HG03457 (cell line): ENCODE measurements around the gene ST8SIA5.

Source experiments
- ATAC-seq: cut with Tn5 transposase; IDR thresholded peaks from one replicate; pipeline ENCODE4 v1.9.1; 2021; ENCODE audit warnings: moderate number of reproducible peaks; ENCODE audit not compliant: unreplicated experiment

The ST8SIA5 gene

DNA sequence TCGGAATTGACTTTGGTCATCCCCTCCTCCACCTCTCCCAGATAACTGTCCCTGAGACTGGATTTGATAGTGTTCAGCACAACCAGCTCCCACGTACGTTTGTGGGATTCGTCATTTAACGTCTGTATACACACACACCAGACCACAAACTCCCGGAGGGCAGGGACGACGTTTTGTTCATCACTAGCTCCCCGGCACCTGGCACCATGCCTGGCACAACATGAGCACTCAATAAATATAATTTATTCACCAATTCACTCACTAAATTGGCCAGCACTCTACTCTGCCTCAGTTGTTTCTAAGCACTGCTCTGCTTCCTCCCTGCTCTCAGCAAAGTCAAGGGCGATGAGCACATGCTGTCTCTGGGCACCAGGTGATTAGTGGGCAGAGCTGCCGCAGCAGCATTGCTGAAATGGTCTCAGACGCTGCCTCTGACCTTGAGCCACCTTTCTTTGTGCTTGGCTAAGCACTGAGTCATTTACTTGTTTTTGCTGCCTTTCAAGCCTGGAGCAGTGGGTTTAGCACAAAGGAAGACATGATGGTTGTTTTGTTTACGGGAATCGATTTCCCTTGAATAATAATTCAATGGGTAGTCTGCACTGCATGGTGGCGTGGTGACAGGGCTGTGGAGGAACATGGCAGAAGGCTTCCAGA, 80.5 kb downstream of the ST8SIA5 start:
- ATAC-seq = no peak

DNA sequence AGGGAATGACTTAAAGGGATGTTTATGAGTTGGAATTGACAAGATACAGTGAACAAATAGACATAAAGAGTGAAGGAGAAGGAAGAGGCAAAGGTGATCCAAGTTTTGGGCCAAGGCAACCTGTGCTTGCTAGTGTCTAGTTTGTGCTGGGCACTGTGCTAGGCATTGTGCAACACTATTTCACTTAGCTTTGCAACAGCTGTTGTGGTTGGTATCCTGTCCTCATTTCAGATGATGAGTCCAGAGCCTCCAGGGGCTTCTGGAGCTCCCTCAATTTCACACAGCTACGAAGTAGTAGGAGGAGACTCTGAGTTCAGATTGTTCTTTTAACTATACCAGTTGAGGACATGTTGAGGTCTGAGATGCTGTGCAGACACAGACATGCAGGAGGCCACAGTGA, 81.7 kb downstream of the ST8SIA5 start:
- no peak for ATAC-seq

DNA sequence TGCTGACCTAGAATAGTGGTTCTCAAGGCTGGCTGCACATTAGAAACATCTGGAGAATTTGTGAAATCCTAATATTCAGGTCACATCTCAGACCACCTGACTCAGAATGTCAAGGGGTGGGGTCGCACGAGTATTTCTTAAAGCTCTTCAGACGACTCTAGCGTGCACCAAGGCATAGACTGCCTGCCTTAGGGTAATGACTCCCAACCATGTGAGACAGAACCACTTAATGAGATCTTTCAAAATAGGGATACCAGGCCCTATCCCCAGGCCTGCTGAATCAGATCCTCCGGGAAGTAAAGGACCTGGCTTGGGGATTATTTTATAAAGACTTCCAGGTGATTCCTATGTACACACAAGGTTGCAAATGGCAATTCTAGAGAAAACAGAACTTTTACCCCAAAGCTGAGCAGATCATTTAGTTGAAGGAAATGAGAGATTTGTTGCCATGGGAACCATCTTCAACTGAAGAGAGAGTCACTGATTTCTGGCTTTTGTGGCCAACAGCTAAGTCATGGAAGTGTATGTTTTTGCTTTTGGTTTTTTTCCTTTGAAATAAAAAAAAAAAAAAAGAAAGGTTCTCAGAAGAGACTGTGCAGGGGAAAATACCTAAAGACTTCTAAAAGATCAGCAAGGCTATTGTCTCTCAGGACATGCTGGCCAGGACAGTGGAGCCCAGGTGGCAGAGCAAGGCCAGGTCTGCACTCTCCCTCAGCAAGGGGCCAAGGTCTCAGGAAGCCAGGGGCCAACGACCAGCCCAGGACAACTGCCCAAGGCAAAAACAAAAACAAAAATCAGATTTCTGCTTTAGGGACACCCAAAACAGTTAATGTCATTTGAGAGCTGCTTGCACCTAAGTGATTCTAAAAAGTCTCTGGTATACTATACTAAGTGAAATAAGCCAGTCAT, 84.5 kb downstream of the ST8SIA5 start:
- ATAC-seq = no peak

DNA sequence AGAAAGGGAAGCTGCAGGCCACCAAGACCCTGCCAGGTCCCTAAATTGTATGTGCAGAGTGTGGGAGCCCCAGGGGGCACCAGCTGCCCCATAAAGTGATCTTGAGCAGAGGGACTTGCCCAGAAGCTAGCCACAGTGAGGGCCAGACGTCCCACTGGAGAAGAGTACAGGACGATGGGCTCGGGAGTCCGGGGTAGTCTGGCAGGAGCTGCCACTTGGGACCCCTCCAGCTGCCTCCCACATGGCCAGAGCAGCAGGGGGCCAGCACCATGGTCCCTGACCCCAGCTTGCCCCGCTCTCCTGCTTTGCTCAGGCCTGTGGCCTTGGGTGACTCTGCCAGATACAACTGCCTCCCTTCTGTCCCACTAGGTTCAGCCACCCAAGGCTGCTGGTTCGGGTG, 88.2 kb downstream of the ST8SIA5 start:
- ATAC-seq = no peak

DNA sequence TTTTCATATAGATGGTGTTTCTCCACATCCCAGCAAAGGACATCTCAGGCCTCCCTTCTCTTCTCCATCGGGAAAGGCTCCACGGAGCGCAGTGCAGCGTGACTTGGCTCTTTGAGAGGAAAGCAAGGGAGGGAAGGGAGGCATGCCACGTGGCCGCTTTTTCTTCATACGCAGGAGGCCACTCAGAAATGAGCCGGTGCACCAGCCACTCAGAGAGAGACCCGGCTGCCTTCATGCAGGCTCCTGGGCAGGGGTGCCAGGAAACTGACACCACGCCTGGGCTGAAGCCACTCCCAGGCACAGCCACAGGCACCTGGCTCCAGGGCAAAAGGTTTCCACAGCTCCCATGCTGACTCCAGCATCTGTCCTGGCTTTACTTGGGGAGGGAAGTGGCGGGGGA, 88.7 kb downstream of the ST8SIA5 start:
- ATAC-seq = no peak

DNA sequence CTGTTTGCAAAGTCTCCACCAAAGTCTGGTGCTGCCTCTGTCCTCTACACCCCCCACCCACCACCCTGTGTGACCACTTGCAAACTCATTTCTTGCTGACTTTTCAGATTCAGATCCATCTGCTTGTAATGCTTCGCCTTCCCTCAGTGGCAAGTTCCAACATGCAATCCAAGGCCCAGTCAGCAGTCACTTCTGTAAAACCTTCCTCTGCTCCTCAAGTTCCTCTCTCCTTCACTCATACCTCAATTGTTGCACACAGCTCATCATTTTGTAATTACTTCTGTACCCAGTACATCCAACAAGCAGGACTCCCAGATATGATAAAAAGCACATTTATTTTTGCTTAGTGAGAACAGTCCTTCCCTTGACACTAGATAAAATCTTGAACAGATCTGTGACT, 93.3 kb downstream of the ST8SIA5 start:
- ATAC-seq = no peak

DNA sequence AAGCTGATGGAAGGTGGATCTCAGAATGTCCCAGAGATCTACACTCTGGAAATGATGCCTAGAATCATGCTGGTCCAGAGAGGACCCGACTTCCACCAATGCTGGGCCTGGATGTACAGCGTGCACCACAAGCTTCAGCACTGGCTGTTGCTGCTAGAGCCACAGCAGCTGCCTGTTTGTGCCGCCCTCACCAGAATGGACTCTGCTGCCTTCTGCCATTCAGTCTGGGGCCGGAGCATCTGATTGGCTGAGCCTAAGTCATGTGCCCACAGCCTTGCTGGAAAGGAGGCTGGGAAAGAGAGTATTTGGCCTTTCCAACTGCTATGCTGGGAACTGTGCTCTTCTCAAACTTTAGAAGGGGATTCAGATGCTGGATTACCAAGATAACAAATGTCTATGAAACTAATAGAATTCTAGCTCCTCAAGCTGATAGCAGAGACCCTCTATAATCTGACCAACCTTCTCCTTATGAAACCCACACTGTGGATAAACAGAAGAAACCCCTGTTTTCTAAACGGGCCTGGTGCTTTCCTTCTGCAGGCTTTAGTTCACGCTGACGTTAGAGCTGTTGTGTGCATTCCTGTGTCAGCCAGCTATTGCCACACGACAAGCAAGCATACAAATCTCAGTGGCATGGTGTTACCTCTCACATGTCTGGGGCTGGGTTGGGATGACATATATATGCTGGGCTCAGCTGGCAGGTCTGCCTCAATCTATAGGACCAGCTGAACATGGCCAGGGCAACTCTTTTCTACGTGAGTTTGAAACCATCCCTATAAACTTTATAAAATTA, 95.7 kb downstream of the ST8SIA5 start:
- ATAC-seq = no peak

DNA sequence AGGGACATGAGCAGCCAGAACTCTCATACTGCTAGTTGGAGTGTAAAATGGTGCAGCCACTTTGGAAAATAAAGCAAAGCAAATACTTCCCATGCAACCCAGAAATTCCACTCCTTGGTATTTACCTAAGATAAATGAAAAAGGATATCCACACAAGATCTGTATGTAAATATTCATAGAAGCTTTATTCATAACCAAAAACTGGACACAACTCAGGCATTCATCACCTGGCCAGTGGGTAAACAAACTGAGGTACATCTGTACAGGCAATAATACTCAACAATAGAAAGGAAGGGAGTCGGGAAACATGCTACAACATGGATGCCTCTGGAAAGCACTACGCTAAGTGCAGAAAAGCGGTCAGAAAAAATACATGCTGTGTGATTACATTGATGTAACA, 97.4 kb downstream of the ST8SIA5 start:
- ATAC-seq = no peak

DNA sequence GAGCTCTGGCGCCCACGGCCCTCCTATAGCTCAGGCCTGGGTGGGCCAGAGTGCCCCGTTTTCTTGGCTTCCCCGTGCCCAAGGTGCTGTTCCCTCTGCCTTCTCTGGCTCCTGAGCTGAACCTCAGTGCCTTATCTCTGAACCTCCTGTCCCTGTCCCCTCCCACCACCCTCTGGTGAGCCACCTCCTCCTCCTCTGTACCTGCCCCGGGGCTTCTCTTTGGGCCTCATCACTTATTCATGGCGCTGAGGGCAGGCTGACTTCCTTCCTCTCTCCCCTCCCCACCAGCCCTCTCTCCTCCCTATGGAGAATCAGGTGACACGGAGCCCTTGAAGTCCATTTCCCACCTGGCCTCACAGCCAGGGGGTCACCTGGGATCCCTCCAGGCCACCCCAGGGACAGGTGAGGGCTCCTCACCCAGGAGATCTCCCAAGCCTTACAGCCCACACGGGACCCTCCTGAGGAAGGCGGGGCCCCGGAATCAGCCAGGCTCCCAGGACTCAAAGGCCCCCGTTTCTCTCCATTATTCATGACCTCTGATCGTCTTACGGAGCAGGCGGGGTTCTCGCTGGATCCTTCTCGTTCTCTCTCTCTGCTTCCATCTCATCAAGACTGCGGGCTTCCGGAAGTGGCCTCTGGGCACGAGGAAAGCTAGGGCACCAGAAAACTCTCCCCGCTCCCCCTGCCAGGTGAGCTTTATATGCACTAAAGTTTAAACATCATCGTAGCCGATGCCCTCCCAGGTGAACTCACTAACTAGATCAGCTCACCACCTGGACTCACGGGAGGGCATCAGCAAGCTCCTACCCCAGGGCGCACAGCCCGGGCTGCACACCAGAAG, 99.5 kb downstream of the ST8SIA5 start, which contains the start of gene LOXHD1:
TSS of gene LOXHD1 (minus strand) at position 106 of the 841 bp plus-strand sequence. CDS start 187 bp downstream, outside the sequence.
- ATAC-seq = no peak

DNA sequence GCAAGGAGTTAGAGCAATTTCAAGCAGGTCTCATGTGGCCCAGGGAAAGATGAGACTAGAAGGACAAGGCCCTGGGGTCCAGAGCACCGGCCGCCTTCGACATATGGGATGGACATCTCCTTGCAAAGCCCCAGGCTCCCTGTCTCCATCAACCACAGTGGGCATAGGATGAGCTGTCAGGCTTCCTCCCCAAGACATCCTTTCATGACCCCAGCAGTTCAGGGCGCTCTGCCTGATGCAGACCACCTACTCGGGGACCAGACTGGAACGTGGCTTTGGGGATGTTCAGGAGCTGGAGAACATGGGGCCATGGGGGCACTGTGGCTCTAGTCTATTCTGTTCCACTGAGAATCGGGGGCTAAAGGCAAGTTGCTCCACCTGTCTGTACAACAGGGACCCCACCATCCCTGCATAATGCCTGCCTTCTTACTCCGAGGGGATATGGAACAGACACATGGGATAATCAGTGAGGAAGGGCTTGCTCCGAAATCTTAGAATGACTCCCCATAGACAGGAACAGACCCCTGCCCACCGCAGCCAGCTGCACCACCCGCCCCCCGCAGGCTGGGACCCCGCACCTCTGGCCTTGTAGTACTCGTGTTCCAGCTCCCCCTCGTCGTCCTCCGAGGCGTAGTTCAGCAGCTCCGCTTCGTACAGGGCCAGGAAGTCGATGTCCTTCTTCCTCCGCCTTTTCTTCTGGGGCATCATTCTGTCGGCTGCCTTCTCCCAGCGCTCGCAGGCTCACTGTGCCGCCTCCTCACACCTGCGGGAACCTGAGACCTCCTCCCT, 100.3 kb downstream of the ST8SIA5 start:
- ATAC-seq = no peak

DNA sequence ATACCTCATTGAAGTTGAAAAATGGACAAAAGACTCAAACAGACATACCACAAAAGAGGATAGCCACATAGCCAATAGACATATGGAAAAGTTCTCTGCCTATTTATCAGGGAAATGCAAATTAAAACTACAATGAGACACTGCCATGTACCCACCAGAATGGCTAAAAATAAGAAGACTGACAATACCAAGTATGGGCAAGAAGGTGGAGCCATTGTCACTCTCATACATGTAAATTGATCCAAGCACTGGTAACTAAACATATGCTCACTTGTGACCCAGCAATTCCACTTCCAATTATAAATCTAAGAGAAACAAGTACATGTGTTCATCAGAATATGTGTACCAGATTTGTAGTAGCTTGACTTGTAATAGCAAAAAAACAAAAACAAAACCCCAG, 104.5 kb downstream of the ST8SIA5 start:
- no peak for ATAC-seq

DNA sequence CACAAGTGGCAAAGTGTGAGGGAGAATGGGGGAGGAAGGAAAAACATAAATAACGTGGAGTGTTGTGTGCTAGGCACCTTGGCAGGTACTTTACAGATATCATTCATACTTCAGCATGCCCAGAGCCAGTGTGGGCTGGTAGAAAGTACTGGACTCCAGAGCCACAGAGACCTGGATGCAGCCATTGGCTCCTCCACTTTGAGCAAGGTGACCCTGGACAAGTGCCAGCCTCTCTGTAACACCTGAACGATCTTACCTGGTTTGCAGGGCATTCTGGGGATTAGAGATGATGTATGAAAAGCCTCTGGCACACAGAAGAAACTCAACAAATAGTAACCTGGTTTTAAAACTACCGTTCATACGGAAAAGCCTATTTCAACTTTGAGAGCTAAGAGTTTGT, 106.2 kb downstream of the ST8SIA5 start:
- no peak for ATAC-seq

DNA sequence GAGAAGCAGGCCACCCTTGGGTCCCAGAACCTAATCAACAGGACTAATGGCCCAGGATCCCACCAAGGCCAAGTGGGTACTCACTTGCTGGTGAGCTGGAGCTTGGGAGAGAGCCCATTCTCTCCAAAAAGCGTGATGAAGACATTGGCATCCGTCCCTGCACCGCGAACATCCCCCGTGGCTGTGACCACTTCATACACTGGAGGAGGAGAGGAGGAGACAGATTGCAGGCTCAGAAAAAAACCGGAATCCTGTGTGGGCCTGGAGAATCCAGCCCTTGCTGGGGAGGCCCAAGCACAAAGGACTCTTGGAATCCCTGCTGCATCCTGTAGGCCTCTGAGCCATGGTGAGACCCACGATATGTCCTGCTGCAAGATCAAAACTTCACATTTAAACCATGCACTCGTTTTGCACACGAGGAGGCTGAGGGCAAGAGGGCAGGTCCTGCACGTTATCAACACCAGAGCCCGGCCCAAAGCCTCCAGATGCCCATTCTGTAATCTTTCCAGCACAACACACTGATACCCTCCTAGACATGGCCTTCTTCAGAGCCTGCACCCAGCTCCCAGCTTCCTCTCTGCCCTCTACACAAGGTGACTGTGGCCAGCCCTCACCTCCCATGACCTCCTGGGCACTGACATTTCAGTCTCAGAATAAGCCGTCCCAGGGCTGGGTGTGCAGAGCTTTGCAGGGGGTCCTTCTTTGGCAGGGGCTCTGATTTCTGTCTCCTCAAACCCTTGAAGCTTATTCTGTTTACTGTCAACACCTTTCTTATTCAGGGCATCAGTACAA, 107.6 kb downstream of the ST8SIA5 start:
- no peak for ATAC-seq

DNA sequence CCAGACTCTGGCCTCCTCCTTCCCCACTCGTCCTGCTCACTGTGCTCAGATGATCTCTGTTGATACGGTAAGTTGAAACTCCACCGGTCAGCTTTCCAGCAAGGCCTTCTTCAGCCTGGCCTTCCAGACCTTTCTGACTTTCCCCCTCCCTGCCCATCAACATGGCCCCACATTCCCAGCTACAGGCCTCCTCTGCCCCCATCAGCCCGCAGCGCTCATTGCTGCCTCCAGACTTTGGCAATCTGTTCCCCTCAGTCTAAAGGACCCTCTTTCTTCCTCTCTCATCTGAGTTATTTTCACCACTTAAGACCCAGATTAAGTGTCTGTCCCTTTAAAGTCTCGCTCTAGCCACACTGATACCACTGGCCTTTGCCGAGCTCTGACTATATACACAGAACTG, 110.4 kb downstream of the ST8SIA5 start:
- ATAC-seq = no peak

DNA sequence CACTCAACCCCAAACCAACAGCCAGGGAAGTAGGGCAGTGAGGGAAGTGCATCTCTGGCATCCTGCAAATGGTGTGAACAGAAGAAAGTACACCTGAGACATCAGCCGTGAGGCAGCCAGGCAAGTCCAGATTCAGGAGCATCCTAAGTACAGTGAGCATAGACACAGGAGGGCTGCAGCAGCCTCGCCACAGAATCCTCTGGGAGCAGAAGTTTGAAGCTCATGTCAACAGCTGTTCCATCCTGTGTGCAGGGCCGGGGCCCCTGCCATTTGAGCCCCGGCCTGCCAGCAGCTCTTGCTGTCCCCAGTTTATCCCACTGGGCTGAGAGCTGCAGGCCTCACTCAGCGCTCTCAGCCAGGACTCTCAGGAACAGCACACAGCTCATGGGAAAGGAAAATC, 114.3 kb downstream of the ST8SIA5 start:
- no peak for ATAC-seq

DNA sequence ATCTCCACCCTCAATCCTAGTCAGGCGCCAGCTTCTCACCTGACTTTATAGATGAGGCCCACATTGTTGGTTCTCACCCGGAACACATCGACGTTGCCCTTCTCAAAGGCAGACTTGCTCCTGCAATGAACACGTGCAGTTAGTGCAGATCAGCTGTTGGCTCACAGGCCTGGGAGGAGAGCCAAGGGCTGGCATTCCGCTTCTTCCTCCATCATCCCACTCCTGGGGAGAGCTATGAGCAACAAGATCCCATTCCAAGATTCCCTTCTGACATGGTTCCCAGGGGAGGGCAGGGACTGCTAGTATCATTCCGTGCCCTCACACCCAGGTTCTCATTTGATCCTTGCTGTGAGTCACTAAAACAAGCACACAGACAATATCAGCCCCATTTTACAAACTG, 114.9 kb downstream of the ST8SIA5 start:
- ATAC-seq = no peak

DNA sequence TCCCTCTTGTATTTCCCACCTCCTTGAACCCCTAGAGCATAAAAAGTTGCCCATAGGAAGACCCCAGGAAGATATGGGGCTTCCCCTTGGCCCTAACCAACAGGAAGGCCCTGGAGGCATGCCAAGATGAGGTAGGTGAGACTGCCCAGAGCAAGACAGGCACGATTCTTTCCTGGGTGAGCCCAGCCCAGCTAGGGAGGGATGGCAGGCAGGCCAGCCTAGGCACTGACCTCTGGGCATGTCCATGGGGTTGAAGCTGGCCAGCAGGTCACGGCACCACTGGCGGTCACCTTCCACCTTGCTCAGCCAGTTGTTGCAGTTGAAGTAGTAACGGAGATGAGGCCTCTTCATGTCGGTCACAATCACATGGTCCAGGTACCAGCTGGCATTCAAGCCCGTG, 117.5 kb downstream of the ST8SIA5 start:
- no peak for ATAC-seq

DNA sequence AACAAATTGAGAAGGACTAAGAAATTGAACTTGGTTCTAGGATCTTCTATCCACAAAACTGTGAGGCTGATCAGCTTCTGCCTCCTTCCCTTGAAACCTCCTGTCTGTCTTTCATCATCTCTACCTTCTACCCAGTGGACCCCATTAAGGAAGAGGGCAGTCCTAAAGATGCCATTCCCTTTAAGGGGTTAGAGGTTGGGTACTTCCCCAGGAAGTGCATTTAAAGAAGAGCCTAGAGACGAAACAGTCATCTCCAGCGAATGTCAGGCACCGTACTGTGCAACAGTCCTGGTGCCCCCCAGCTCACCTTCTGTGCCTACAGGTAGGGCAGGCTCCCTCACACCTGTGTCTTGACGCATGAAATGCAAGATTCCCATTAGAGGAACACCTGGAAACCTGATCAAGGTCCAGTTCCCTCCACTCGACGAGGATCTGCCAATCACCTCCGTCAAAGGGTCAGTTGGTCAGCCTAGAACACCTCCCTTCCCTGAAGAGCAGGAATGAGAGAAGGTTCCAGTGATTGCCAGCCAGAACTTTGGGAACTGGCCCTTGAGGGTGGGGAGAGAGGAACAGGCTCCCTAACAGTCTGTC, 120.7 kb downstream of the ST8SIA5 start:
- ATAC-seq = no peak
